ENCODE measurements around the gene LRRFIP1. TPM values are rescaled to one million over a fixed set of nuclear protein-coding genes. Genes with fewer than 3 reads are reported as not detected.

LRRFIP1 gene
- polyA plus RNA-seq, 1 donor (not counting 4 experiments of a cell fraction or from before 2014, with no cell fraction given), result 115 TPM

DNA sequence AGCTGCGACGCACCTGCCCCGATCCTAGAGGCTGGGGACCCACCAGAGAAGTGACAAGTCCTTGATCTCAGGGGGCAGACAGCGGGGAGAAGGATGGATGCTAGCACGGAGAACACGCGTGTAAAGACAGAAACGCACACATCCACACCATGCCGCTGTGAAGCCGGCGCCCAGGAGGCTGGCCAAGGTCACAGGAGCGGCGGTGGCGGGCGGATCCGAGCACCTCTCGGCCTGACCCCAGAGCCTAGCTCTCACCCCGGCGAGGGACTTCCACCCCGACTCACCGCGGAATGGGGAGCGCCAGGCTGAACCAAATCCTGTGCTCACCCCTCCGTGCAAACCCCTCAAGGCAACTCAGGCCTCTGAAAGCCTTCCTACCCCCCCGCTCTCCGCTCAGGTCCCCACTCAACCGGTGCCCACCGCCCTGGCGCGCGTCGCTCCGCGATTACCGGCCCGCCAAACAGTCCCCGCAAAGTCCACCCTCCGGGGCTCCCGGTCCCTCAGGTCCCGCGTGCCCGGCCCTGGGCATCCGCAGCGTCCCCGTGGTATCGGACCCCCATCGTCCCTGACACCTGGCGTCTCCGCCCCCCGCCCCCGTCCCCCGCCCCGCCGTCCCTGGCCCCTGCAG lies 460 bp upstream of the LRRFIP1 start:
- Histone ChIP-seq H3K27ac (ENCODE audit: control insufficient read depth, insufficient read depth, low read length) (no peak overlapping the region), H3K36me3 (ENCODE audit: control insufficient read depth in 2 of 2, extremely low read depth in 1 of 2, insufficient read depth in 2 of 2, low read length in 2 of 2) (no peaks in the 10 kb centered on the region), H3K4me3 (ENCODE audit: control insufficient read depth in 2 of 3, extremely low read depth in 1 of 3, insufficient read depth in 2 of 3, low read depth in 1 of 3, low read length in 3 of 3) (peak overlapping the region in 1 of 3 experiments; percentile 34), H3K9me3 (ENCODE audit: control insufficient read depth, low read depth, low read length) (no peaks in the 10 kb centered on the region), H4K20me1 (ENCODE audit: control insufficient read depth, extremely low read depth, insufficient read depth, low read length) (no peaks in the 10 kb centered on the region), H3K4me2 (ENCODE audit: control insufficient read depth, extremely low read depth, insufficient read depth, low read depth, low read length) (peak overlapping the region; percentile 46), H3K79me2 (ENCODE audit: control insufficient read depth, insufficient read depth, low read length) (no peaks in the 10 kb centered on the region), H3K9ac (ENCODE audit: control insufficient read depth, extremely low read depth, insufficient read depth, low read length) (no peak overlapping the region), H2AFZ (ENCODE audit: control insufficient read depth, low read length) (peak overlapping the region; percentile 13), H3K27me3 (ENCODE audit: control insufficient read depth, extremely low read depth, insufficient read depth, low read length) (peaks cover 74% of the 10 kb centered on the region), H3K9me1 (ENCODE audit: control insufficient read depth, extremely low read depth, insufficient read depth, low read length) (no peaks in the 10 kb centered on the region), H3K4me1 (ENCODE audit: control insufficient read depth, extremely low read depth, insufficient read depth, low read length) (no peaks in the 10 kb centered on the region)
- TF ChIP-seq, protein P1, sequence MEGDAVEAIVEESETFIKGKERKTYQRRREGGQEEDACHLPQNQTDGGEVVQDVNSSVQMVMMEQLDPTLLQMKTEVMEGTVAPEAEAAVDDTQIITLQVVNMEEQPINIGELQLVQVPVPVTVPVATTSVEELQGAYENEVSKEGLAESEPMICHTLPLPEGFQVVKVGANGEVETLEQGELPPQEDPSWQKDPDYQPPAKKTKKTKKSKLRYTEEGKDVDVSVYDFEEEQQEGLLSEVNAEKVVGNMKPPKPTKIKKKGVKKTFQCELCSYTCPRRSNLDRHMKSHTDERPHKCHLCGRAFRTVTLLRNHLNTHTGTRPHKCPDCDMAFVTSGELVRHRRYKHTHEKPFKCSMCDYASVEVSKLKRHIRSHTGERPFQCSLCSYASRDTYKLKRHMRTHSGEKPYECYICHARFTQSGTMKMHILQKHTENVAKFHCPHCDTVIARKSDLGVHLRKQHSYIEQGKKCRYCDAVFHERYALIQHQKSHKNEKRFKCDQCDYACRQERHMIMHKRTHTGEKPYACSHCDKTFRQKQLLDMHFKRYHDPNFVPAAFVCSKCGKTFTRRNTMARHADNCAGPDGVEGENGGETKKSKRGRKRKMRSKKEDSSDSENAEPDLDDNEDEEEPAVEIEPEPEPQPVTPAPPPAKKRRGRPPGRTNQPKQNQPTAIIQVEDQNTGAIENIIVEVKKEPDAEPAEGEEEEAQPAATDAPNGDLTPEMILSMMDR (optimal IDR thresholded peaks at IDR 0.05 in 1 of 3, IDR thresholded peaks at IDR 0.05 in 1 of 3, conservative IDR thresholded peaks at IDR 0.05 in 1 of 3; ENCODE audit: extremely low read depth in 1 of 3, insufficient read depth in 2 of 3, low read length in 3 of 3), result no peak
- TF ChIP-seq EZH2 (IDR thresholded peaks at IDR 0.05; ENCODE audit: low read length), result peak; percentile 96
- no peak for FAIRE-seq
- no peak for DNase-seq (ENCODE audit: low read depth, low spot score)
- dilution Hi-C loops (cut with MboI; ENCODE audit: extremely low pct_ligation_motif_present, low sequenced_read_pairs), result no loop called here

DNA sequence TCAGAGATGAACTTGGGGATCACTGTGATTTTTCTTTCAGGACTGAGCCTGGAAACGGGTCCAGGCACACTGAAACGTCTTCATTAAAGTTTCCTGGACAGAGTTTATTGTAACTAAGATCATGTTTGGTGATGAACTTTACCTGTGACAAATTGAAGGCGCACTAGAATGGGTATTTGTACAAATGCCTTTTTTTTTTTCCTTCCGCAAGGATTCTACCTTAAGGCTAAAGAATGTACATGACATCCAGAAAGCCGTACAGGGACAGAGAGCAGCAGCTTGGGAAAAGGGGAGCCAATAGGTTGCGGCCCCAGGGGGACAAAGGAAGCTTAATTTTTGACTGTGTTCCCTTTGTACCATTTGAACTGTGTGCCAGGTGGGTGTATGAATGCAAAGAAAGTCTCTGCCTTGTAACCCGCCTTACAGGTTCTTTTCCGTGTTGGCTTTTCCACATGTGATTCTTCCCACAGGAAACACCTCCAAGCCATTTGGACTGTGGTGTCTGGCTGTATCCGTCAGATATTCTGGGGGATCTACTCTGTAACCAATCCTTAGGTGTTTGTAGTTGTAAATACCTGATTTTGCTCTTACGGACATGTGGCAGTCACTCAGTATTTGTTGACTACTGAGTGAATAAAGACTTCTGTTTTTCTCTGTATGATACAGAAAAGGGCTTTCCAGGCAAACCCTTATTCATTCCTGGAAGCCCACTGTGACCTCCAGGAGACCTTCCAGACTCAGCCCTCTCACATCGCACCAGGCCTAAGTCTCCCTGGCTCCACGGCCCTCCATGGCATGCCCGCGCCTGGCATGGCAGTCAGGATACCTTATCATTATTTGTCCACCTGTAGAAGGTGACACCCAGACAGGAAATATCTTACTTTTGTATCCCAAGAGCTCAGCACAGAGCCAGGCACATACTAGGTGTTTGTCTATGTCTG lies 1.1 kb downstream of the LRRFIP1 start:
- Histone ChIP-seq H3K4me2 (ENCODE audit: control insufficient read depth, extremely low read depth, insufficient read depth, low read depth, low read length) (peak overlapping the region; percentile 75), H3K36me3 (ENCODE audit: control insufficient read depth in 2 of 2, extremely low read depth in 1 of 2, insufficient read depth in 2 of 2, low read length in 2 of 2) (no peaks in the 10 kb centered on the region), H3K79me2 (ENCODE audit: control insufficient read depth, insufficient read depth, low read length) (no peaks in the 10 kb centered on the region), H2AFZ (ENCODE audit: control insufficient read depth, low read length) (peak overlapping the region; percentile 12), H3K4me3 (ENCODE audit: control insufficient read depth in 2 of 3, extremely low read depth in 1 of 3, insufficient read depth in 2 of 3, low read depth in 1 of 3, low read length in 3 of 3) (peak overlapping the region in 2 of 3 experiments; percentile 35 to 38), H3K27me3 (ENCODE audit: control insufficient read depth, extremely low read depth, insufficient read depth, low read length) (peaks cover 69% of the 10 kb centered on the region), H3K4me1 (ENCODE audit: control insufficient read depth, extremely low read depth, insufficient read depth, low read length) (no peaks in the 10 kb centered on the region), H3K27ac (ENCODE audit: control insufficient read depth, insufficient read depth, low read length) (no peak overlapping the region), H4K20me1 (ENCODE audit: control insufficient read depth, extremely low read depth, insufficient read depth, low read length) (no peaks in the 10 kb centered on the region), H3K9me3 (ENCODE audit: control insufficient read depth, low read depth, low read length) (no peaks in the 10 kb centered on the region), H3K9ac (ENCODE audit: control insufficient read depth, extremely low read depth, insufficient read depth, low read length) (no peak overlapping the region), H3K9me1 (ENCODE audit: control insufficient read depth, extremely low read depth, insufficient read depth, low read length) (no peaks in the 10 kb centered on the region)
- DNase-seq (ENCODE audit: low read depth, low spot score) (no peak), FAIRE-seq (no peak)
- dilution Hi-C loops (cut with MboI; ENCODE audit: extremely low pct_ligation_motif_present, low sequenced_read_pairs), result no loop called here
- peak; percentile 65 for TF ChIP-seq EZH2 (IDR thresholded peaks at IDR 0.05; ENCODE audit: low read length)
- TF ChIP-seq, protein P1 (optimal IDR thresholded peaks at IDR 0.05 in 1 of 3, IDR thresholded peaks at IDR 0.05 in 1 of 3, conservative IDR thresholded peaks at IDR 0.05 in 1 of 3; ENCODE audit: extremely low read depth in 1 of 3, insufficient read depth in 2 of 3, low read length in 3 of 3), result no peak
